Astrocyte of the spinal cord (primary cell): ENCODE results near the gene KRT82.

Source experiments
- DNase-seq: peaks from one replicate; pipeline ENCODE4 v3.0.0; 2011; ENCODE audit warnings: low read depth, low spot score
- H3K4me3 ChIP-seq: 2 replicates; pipeline ENCODE4 v1.5.1; 2011; ENCODE audit warnings: low read depth, mild to moderate bottlenecking, low read length, moderate library complexity
- CTCF ChIP-seq: IDR thresholded peaks from 2 replicates; pipeline ENCODE4 v1.5.1; 2012; ENCODE audit warnings: low read depth, mild to moderate bottlenecking, low read length, inconsistent platforms
- in situ Hi-C: cut with HindIII; loops from 2 replicates; pipeline ENCODE4 v1.10.0; 2017; ENCODE audit warnings: low sequenced_read_pairs

The KRT82 gene

GRCh38 chr12:52380271-52380694 is 25.9 kb downstream of the KRT82 start:
- in situ Hi-C loops, result no loop called here
- H3K4me3 ChIP-seq, result no peak overlapping the region
- peak; percentile 68 for TF ChIP-seq CTCF
- peak; percentile 16 for DNase-seq

- in situ Hi-C loops, result no loop called here
- TF ChIP-seq CTCF, result no peak
- no peak for DNase-seq
- no peak overlapping the region for H3K4me3 ChIP-seq
These were observed 26.6 kb downstream of the KRT82 start for GRCh38 chr12:52379536-52379935.

- no peak for DNase-seq
- no peak for TF ChIP-seq CTCF
- no peak overlapping the region for H3K4me3 ChIP-seq
- in situ Hi-C loops, result no loop called here
These were observed 28.0 kb downstream of the KRT82 start for GRCh38 chr12:52378091-52378490.

GRCh38 chr12:52377266-52377665 is 28.9 kb downstream of the KRT82 start:
- TF ChIP-seq CTCF, result no peak
- in situ Hi-C loops, result no loop called here
- no peak for DNase-seq
- no peak overlapping the region for H3K4me3 ChIP-seq

- TF ChIP-seq CTCF, result peak; percentile 88
- in situ Hi-C loops, result no loop called here
- DNase-seq, result peak; percentile 85
- H3K4me3 ChIP-seq, result no peak overlapping the region
These were observed 33.6 kb downstream of the KRT82 start for GRCh38 chr12:52372216-52373154.

GRCh38 chr12:52371716-52372115 is 34.4 kb downstream of the KRT82 start:
- DNase-seq, result no peak
- no peak for TF ChIP-seq CTCF
- in situ Hi-C loops, result no loop called here
- no peak overlapping the region for H3K4me3 ChIP-seq
